WTC11 (cell line): ENCODE results near the gene SERTAD2.

Experiments
- JUN ChIP-seq: sonication (generic); formaldehyde crosslinking; IDR thresholded peaks from 2 replicates; pipeline ENCODE4 v1.8.0; 2023; ENCODE audit warnings: mild to moderate bottlenecking, missing genetic modification reagents
- KAT7 ChIP-seq: sonication (generic); formaldehyde crosslinking; IDR thresholded peaks from 2 replicates; pipeline ENCODE4 v1.8.1; 2023; ENCODE audit warnings: missing genetic modification reagents, mild to moderate bottlenecking, borderline replicate concordance
- NFYB ChIP-seq: sonication (generic); formaldehyde crosslinking; conservative IDR thresholded peaks from 2 replicates; pipeline ENCODE4 v1.8.0; 2022; ENCODE audit warnings: low read depth, missing genetic modification reagents
- NR2C2 ChIP-seq: sonication (generic); formaldehyde crosslinking; IDR thresholded peaks from 2 replicates; pipeline ENCODE4 v1.8.0; 2022; ENCODE audit warnings: mild to moderate bottlenecking, missing genetic modification reagents
- PREB ChIP-seq: sonication (generic); formaldehyde crosslinking; IDR thresholded peaks from 2 replicates; pipeline ENCODE4 v1.8.1; 2022; ENCODE audit warnings: mild to moderate bottlenecking, missing genetic modification reagents, moderate library complexity, borderline replicate concordance
- ZNF232 ChIP-seq: sonication (generic); formaldehyde crosslinking; IDR thresholded peaks from 2 replicates; pipeline ENCODE4 v1.8.0; 2022; ENCODE audit warnings: mild to moderate bottlenecking, missing genetic modification reagents
- TF ChIP-seq, protein P1 (sequence below): fragments of 200-600 bp; IDR thresholded peaks from 2 replicates; pipeline ENCODE4 v1.8.0; 2022; ENCODE audit warnings: antibody characterized with exemption
- TF ChIP-seq, protein P2 (sequence below): sonication (generic); formaldehyde crosslinking; IDR thresholded peaks from 2 replicates; pipeline ENCODE4 v1.8.0; 2022; ENCODE audit warnings: missing genetic modification reagents
- TF ChIP-seq, protein P3 (sequence below): sonication (generic); formaldehyde crosslinking; IDR thresholded peaks from 2 replicates; pipeline ENCODE4 v1.8.1; 2022; ENCODE audit warnings: mild to moderate bottlenecking, moderate library complexity, missing genetic modification reagents

DNA sequence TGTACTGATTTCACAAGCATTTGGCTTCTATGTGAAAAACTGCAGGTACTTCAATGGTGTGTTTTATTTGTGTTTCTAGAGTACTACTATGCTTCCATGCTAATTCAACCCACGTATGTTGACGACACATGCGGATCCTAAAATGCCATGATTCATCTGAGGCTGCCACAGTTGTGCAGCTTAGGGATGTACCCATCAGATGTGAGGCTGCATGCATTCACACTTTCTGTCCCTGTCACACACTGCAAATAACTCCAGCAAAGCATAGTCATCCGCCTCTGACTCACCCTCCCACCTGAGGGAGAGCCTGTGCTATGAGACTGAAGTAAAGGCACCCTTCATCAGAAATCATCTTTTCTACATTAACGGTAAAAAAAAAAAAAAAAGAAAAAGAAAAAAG is 22.1 kb upstream of the SERTAD2 start:
- TF ChIP-seq, protein P1, sequence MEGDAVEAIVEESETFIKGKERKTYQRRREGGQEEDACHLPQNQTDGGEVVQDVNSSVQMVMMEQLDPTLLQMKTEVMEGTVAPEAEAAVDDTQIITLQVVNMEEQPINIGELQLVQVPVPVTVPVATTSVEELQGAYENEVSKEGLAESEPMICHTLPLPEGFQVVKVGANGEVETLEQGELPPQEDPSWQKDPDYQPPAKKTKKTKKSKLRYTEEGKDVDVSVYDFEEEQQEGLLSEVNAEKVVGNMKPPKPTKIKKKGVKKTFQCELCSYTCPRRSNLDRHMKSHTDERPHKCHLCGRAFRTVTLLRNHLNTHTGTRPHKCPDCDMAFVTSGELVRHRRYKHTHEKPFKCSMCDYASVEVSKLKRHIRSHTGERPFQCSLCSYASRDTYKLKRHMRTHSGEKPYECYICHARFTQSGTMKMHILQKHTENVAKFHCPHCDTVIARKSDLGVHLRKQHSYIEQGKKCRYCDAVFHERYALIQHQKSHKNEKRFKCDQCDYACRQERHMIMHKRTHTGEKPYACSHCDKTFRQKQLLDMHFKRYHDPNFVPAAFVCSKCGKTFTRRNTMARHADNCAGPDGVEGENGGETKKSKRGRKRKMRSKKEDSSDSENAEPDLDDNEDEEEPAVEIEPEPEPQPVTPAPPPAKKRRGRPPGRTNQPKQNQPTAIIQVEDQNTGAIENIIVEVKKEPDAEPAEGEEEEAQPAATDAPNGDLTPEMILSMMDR, result no peak
- TF ChIP-seq PREB (CRISPR knock-in tag) (no peak), JUN (CRISPR knock-in tag) (no peak), KAT7 (no peak), NR2C2 (CRISPR knock-in tag) (no peak), ZNF232 (CRISPR knock-in tag) (no peak), NFYB (CRISPR knock-in tag) (no peak)
- TF ChIP-seq, protein P2, sequence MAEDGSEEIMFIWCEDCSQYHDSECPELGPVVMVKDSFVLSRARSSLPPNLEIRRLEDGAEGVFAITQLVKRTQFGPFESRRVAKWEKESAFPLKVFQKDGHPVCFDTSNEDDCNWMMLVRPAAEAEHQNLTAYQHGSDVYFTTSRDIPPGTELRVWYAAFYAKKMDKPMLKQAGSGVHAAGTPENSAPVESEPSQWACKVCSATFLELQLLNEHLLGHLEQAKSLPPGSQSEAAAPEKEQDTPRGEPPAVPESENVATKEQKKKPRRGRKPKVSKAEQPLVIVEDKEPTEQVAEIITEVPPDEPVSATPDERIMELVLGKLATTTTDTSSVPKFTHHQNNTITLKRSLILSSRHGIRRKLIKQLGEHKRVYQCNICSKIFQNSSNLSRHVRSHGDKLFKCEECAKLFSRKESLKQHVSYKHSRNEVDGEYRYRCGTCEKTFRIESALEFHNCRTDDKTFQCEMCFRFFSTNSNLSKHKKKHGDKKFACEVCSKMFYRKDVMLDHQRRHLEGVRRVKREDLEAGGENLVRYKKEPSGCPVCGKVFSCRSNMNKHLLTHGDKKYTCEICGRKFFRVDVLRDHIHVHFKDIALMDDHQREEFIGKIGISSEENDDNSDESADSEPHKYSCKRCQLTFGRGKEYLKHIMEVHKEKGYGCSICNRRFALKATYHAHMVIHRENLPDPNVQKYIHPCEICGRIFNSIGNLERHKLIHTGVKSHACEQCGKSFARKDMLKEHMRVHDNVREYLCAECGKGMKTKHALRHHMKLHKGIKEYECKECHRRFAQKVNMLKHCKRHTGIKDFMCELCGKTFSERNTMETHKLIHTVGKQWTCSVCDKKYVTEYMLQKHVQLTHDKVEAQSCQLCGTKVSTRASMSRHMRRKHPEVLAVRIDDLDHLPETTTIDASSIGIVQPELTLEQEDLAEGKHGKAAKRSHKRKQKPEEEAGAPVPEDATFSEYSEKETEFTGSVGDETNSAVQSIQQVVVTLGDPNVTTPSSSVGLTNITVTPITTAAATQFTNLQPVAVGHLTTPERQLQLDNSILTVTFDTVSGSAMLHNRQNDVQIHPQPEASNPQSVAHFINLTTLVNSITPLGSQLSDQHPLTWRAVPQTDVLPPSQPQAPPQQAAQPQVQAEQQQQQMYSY, result no peak
- TF ChIP-seq, protein P3, sequence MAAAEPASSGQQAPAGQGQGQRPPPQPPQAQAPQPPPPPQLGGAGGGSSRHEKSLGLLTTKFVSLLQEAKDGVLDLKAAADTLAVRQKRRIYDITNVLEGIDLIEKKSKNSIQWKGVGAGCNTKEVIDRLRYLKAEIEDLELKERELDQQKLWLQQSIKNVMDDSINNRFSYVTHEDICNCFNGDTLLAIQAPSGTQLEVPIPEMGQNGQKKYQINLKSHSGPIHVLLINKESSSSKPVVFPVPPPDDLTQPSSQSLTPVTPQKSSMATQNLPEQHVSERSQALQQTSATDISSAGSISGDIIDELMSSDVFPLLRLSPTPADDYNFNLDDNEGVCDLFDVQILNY (CRISPR knock-in tag), result no peak
